Urinary bladder (tissue), 4 donors: ENCODE measurements around the gene ASH1L. TPM values are rescaled to one million over a fixed set of nuclear protein-coding genes. Genes with fewer than 3 reads are reported as not detected.
A peak's percentile ranks its signal among the peaks of the same experiment; 100 is the strongest.
"Not testable (repeated sequence)": the region's sequence is repeated elsewhere in the genome, so short reads cannot be mapped to it uniquely, and the experiment has no call there.

ENCODE experiments used
- DNase-seq: peaks from one replicate; pipeline ENCODE4 v3.0.0-alpha.2; 2015; ENCODE audit errors: extremely low spot score
- H3K27ac ChIP-seq: one replicate; pipeline ENCODE4 v1.5.1; 2013; ENCODE audit warnings: low read depth, mild to moderate bottlenecking, moderate library complexity
- H3K36me3 ChIP-seq: one replicate; pipeline ENCODE4 v1.6.1; 2013; ENCODE audit warnings: mild to moderate bottlenecking, moderate library complexity; ENCODE audit not compliant: insufficient read depth
- H3K4me1 ChIP-seq: one replicate; pipeline ENCODE4 v1.6.1; 2013; ENCODE audit warnings: mild to moderate bottlenecking, moderate library complexity; ENCODE audit not compliant: insufficient read depth
- H3K4me3 ChIP-seq: one replicate; pipeline ENCODE4 v1.5.1; 2013; ENCODE audit warnings: low read depth, low read length
- WGBS: extraction: QIAGEN DNeasy Blood & Tissue Kit; methylation state at CpG from one replicate; pipeline ENCODE4 v1.1.7; 2013; 5-methylcytosine and 5-hydroxymethylcytosine counted together
- polyA plus RNA-seq: library from polyadenylated mRNA; stranded (reverse); fragments of 200-250 nt; gene quantifications from one replicate; pipeline ENCODE4 v1.2.3, GENCODE V29; 2013
- total RNA-seq: library from RNA; depleted of rRNA; stranded (reverse); fragments of >200 nt; gene quantifications from one replicate; pipeline ENCODE4 v1.2.3, GENCODE V29; 2014
- donor health status: healthy with polysubstance abuse.
- donor health status: healthy.

ASH1L gene, protein sequence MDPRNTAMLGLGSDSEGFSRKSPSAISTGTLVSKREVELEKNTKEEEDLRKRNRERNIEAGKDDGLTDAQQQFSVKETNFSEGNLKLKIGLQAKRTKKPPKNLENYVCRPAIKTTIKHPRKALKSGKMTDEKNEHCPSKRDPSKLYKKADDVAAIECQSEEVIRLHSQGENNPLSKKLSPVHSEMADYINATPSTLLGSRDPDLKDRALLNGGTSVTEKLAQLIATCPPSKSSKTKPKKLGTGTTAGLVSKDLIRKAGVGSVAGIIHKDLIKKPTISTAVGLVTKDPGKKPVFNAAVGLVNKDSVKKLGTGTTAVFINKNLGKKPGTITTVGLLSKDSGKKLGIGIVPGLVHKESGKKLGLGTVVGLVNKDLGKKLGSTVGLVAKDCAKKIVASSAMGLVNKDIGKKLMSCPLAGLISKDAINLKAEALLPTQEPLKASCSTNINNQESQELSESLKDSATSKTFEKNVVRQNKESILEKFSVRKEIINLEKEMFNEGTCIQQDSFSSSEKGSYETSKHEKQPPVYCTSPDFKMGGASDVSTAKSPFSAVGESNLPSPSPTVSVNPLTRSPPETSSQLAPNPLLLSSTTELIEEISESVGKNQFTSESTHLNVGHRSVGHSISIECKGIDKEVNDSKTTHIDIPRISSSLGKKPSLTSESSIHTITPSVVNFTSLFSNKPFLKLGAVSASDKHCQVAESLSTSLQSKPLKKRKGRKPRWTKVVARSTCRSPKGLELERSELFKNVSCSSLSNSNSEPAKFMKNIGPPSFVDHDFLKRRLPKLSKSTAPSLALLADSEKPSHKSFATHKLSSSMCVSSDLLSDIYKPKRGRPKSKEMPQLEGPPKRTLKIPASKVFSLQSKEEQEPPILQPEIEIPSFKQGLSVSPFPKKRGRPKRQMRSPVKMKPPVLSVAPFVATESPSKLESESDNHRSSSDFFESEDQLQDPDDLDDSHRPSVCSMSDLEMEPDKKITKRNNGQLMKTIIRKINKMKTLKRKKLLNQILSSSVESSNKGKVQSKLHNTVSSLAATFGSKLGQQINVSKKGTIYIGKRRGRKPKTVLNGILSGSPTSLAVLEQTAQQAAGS (N-terminal part only)
- total RNA-seq = 75.5 TPM
- 21.6 TPM for polyA plus RNA-seq

DNA sequence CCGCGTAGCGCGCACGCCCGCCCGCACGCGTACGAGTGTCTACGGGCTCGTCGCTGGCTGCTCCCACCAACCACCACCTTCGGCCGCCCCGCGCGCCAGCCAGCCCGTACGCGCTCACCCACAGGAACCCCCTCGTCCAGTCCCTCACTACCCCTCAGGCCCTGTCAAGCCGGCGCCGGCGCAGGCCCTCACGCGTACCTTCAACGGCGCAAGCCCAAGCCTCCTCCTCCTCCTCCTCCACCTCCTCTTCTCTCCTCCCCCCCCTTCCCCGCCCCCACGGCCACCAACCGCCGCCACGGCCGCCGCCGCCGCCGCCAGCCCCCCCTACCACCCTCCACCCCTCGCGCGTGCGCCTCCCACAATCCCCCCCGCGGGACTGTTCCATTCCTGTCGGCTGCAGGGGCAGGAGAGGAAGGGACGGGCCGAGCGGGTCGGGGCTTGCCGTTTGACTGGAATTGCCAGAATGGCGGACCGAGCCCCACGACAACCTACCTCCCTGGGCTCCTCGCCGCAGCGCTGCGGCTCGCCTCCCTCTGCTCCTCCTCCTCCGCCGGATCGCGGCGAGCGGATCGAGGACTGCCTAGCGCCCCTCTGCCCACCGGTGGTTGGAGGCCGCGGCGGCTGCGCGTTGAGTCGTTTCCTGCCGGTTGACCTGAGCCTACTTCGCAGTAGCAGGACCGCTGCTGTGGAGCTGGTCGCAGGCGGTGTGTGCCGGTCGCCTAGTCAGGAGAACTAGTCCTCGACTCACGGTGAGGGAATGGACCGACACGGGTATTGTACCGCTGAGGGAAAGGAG is at the start of gene ASH1L:
Gene ASH1L, minus strand, starts transcription at position 223 of the 796 bp plus-strand sequence. CDS start 41,284 bp downstream, outside the sequence.
- peak; percentile 85 for DNase-seq
- Histone ChIP-seq H3K27ac (peak within 1 kb of the TSS; percentile 97), H3K4me3 (peak within 1 kb of the TSS; percentile 87), H3K36me3 (no peaks in the 10 kb centered on the region), H3K4me1 (no peaks in the 10 kb centered on the region)
- WGBS = under 1% methylated on average over 86 of the region's 87 CpGs

DNA sequence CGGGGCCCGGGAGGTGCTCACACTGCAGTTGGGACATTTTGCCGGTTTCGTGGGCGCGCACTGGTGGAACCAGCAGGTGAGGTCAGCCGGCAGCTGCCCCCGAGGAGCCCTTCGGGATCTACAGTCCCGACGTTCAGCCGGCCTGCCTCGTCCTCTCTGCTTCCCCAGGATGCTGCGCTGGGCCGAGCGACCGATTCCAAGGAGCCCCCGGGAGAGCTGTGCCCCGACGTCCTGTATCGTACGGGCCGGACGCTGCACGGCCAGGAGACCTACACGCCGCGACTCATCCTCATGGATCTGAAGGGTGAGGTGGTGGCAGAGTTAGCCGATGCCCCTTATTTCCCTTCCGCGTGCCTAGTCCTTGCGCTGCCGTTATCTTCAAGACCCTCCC is 47.6 kb upstream of the ASH1L start:
- DNase-seq, H3K27ac ChIP-seq, H3K36me3 ChIP-seq, H3K4me1 ChIP-seq: not testable (repeated sequence)
- H3K4me3 ChIP-seq = peak overlapping the region; percentile 41
- 0% methylated on average over 5 of the region's 33 CpGs for WGBS

DNA sequence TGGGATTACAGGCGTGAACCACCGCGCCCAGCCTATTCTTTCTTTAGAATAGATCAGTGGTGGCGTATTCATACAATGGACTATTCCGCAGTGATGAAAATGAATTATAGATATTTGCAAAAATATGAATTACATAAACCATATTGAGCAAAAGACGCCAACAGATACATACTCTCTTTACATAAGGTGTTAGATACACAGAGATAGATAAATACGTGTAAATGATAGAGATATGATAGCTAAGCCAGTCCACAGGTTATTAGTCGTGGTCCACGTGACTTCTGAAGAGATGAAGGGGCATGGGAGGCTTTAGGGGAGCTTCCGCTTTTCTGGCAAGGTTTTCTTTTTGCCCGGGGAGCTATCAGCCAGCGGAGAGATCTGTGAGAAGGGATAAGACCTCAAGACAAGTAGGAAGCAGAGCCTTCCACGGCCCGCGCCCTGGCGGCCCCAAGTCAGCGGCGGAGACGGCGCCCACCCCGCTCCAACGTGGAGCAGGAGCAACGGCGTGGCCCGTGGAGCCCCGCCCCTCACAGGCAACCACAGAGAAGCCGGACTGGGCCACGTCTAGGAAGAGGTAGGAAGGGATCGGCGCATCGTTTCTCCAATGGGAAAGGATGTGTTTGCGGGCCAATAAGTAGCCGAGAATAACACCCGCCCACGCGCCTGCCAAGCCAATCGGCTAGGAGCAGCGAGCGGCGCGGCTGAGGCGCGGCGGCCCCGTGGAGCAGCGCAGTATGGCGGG is 47.1 kb upstream of the ASH1L start, which contains the start of gene MSTO1:
Gene MSTO1, plus strand, starts transcription at position 704 of the 742 bp plus-strand sequence. Its CDS starts 31 bp downstream, at position 735.
- WGBS = 6% methylated on average over 44 of the region's 47 CpGs

DNA sequence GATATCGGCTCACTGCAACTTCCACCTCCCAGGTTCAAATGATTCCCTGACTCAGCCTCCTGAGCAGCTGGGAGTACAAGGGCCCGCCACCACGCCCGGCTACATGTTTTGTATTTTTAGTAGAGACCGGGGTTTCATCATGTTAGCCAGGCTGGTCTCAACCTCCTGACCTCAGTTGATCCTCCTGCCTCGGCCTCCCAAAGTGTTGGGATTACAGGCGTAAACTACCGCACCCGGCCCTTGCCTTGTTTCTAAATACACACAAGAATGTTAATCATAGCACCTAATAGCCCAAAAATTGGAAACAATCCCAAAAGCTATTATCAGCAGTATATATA is 46.3 kb upstream of the ASH1L start:
- Histone ChIP-seq H3K27ac (no peak overlapping the region), H3K4me1 (no peaks in the 10 kb centered on the region), H3K36me3 (no peaks in the 10 kb centered on the region), H3K4me3 (no peak overlapping the region)
- DNase-seq = no peak
- 93% methylated on average over 9 of the region's 9 CpGs for WGBS

More for the DNA sequence above, 47.1 kb upstream of the ASH1L start, which contains the start of gene MSTO1:
- Histone ChIP-seq H3K4me1 (no peaks in the 10 kb centered on the region), H3K27ac (no peak within 1 kb of the TSS), H3K36me3 (no peaks in the 10 kb centered on the region), H3K4me3 (peak within 1 kb of the TSS; percentile 41)
- DNase-seq = peak; percentile 87

DNA sequence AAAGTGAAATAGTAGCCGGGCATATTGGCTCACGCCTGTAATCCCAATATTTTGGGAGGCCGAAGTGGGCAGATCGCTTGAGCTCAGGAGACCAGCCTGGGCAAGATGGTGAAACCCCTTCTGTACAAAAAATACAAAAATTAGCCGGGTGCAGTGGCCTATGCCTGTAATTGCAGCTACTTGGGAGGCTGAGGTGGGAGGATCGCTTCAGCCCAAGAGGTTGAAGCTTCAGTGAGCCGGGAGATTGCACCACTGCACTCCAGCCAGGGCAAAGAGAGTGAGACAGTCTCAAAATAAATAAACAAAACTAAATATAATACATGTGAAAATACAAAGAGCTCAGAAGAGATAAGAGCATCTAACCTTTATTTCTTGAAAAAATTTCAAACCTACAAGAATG is 45.1 kb upstream of the ASH1L start:
- Histone ChIP-seq H3K4me3 (no peak overlapping the region), H3K27ac (no peak overlapping the region), H3K36me3 (no peaks in the 10 kb centered on the region), H3K4me1 (no peaks in the 10 kb centered on the region)
- WGBS = 80% methylated on average over 7 of the region's 7 CpGs
- DNase-seq = no peak

DNA sequence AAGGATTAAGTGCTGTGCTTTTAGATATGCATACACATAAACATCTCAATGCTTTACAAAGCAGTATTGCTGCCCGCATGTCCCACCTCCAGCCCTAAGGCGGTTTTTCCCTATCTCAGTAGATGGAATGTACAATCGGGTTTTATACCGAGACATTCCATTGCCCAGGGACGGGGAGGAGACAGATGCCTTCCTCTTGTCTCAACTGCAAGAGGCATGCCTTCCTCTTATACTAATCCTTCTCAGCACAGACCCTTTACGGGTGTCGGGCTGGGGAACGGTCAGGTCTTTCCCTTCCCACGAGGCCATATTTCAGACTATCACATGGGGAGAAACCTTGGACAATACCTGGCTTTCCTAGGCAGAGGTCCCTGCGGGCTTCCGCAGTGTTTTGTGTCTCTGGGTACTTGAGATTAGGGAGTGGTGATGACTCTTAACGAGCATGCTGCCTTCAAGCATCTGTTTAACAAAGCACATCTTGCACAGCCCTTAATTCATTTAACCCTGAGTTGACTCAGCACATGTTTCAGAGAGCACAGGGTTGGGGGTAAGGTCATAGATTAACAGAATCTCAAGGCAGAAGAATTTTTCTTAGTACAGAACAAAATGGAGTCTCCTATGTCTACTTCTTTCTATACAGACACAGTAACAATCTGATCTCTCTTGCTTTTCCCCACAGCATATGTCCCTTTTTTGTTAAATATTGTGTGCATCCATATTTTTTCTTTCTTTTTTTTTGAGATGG is 37.4 kb upstream of the ASH1L start:
- not testable (repeated sequence) for H3K27ac ChIP-seq, H3K36me3 ChIP-seq, H3K4me3 ChIP-seq, H3K4me1 ChIP-seq, DNase-seq
- WGBS = 17% methylated on average over 12 of the region's 12 CpGs

DNA sequence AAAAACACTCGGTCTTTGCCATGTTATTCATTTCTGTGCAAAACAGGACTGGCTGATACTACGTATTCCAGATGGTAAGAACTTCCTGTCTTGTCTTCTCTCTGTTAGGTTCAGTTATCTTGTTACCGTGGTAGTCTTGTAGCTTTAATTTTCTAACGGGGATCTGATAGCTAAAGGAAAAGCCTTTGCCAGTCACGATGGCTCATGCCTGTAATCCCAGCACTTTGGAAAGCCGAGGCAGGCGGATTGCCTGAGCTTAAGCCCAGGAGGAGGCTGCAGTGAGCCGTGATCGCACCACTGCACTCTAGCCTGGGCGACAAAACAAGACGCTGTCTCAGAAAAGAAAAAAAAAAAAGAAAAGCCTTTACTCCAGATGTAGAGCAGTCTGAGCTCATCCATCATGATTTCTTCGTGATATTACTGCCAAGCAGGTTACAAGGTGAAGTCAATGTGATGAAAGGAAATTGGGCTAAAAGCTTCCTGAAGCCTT is 36.3 kb upstream of the ASH1L start:
- no peak overlapping the region for H3K4me3 ChIP-seq
- H3K4me1 ChIP-seq = no peaks in the 10 kb centered on the region
- H3K36me3 ChIP-seq = no peaks in the 10 kb centered on the region
- 4% methylated on average over 12 of the region's 12 CpGs for WGBS
- no peak for DNase-seq
- H3K27ac ChIP-seq = no peak overlapping the region

DNA sequence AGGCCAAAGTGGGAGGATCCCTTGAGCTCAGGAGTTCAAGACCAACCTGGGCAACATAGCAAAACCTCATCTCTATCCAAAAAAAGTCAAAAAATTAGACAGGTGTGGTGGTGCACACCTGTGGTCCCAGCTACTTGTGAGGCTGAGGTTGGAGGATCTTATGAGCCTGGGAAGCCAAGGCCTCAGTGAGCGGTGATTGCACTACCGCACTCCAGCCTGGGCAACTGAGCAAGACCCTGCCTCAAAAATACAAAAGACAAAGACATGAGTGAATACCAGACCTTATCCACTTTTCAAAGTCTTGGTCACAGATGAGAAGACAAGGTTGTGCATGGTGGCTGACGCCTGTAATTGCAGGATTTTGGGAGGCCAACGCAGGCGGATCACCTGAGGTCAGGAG is 34.3 kb upstream of the ASH1L start:
- no peaks in the 10 kb centered on the region for H3K36me3 ChIP-seq
- H3K27ac ChIP-seq = no peak overlapping the region
- no peak overlapping the region for H3K4me3 ChIP-seq
- no peak for DNase-seq
- no peaks in the 10 kb centered on the region for H3K4me1 ChIP-seq
- 97% methylated on average over 5 of the region's 5 CpGs for WGBS

DNA sequence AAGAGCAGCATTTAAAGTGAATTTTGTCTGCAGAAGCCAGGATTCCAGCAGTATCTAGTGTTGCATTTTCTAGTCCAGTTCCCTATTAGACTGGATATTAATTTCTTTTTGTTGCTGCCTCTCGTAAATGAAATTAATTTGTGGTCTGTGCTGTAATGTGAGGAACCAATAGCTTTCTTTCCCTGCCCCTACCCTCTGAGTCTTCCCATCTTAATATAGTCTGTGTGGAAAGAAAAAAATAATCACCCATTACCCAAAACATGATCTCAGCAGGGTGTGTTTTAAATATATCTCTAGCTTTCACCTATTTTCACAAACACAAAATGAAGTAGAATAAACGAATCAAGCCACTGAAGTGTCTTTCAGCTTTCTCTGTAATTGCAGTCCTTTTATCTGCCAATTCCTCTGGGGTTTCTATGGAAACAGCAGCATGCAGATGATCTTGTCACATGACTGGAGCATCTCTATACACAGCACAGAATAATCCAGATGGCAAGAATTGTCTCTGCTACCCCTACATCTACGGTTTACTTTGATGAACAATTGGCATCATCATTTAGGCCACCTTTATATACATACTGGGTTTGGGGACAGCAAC is 33.4 kb upstream of the ASH1L start:
- 67% methylated on average over 3 of the region's 3 CpGs for WGBS
- not testable (repeated sequence) for H3K4me1 ChIP-seq

DNA sequence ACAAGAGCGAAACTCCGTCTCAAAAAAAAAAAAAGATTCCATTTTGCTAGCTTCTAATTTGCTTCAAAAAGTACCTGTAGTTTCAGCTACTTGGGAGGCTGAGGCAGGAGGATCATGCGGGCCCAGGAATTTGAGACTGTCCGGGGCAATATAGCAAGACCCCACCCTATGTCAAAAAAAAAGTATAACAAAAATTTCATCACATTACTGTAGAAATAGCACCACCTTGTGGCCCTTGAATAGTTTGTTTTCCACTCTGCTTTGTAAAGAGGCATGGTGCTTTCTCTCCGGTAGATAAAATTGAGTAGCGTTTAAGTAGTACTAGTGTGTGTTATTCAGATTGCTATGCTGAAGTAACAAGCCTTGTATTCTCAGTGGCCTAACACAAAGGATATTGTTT is 29.2 kb upstream of the ASH1L start:
- no peak overlapping the region for H3K4me3 ChIP-seq
- DNase-seq = no peak
- H3K27ac ChIP-seq = no peak overlapping the region
- H3K4me1 ChIP-seq = no peaks in the 10 kb centered on the region
- H3K36me3 ChIP-seq = no peaks in the 10 kb centered on the region
- WGBS = 37% methylated on average over 6 of the region's 6 CpGs

More for the DNA sequence above, 33.4 kb upstream of the ASH1L start:
- not testable (repeated sequence) for H3K36me3 ChIP-seq, DNase-seq, H3K4me3 ChIP-seq, H3K27ac ChIP-seq

DNA sequence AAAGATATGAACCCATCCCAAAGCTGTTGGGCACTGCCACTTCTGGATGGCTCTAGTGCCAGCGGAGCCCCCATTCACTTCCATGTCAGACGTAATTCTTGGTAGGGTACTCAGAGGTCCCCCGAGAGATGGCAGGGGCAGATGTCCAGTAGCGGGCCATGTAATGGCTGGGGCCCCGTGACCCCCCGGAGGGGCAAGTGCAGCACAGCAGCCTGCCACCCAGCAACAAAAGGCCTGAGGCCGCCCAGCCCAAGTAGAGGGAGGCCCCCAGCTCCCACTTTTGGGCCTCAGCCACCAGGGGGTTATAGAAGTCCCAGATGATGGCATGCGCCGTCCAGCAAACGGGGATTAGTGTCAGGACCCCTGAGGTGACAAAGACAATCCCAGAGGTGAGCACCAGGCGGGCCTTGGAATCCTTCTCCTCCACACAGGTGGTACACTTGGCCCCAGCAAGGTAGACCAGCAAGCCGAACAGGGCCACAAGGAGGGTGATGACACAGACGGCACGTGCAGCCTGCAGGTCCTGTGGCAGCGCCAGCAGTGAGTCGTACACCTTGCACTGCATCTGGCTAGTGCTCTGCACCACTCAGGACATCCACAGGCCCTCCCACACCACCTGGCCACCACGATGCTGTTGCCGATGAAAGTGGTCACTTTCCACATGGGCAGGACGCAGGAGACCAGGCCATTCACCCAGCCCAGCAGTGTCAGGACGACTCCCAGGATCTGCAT is 28.1 kb upstream of the ASH1L start:
- DNase-seq, H3K36me3 ChIP-seq: not testable (repeated sequence)

More for the DNA sequence above, 28.1 kb upstream of the ASH1L start:
- H3K4me3 ChIP-seq, H3K27ac ChIP-seq, H3K4me1 ChIP-seq: not testable (repeated sequence)
- WGBS = 89% methylated on average over 20 of the region's 20 CpGs
